Measurements from ENCODE around the gene MYADM.

MYADM gene

DNA sequence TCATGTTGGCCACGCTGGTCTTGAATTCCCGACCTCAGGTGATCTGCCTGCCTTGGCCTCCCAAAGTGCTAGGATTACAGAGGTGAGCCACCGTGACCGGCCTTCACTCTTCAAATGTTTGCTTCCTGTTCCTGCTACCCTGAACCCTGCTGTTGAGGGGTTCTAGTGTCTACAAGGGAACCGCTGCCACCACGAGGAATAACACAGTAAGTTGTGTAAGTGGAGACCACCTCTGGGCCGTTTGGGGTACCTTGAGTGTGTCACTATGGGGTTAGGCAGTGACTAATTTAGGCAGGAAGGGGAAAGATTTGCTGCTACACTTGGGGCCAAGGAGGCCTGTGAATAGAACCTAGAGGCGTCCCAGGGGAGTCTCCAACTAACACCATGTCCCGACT lies 2.2 kb upstream of the MYADM start:
- Histone ChIP-seq H2AFZ (peak overlapping the region; percentile 84), H3K9me3 (ENCODE audit: control insufficient read depth, low read length) (no peaks in the 10 kb centered on the region), H3K4me3 (ENCODE audit: low read depth, low read length) (no peak overlapping the region), H3K27me3 (ENCODE audit: control insufficient read depth, insufficient read depth, low read length) (no peaks in the 10 kb centered on the region), H3K79me2 (no peaks in the 10 kb centered on the region), H3K9ac (no peak overlapping the region), H3K36me3 (ENCODE audit: control insufficient read depth, insufficient read depth, low read length) (no peaks in the 10 kb centered on the region), H3K27ac (peak overlapping the region; percentile 99), H3K4me2 (ENCODE audit: low read length) (no peak overlapping the region), H3K4me1 (peaks cover 8% of the 10 kb centered on the region)
- TF ChIP-seq, protein P1, sequence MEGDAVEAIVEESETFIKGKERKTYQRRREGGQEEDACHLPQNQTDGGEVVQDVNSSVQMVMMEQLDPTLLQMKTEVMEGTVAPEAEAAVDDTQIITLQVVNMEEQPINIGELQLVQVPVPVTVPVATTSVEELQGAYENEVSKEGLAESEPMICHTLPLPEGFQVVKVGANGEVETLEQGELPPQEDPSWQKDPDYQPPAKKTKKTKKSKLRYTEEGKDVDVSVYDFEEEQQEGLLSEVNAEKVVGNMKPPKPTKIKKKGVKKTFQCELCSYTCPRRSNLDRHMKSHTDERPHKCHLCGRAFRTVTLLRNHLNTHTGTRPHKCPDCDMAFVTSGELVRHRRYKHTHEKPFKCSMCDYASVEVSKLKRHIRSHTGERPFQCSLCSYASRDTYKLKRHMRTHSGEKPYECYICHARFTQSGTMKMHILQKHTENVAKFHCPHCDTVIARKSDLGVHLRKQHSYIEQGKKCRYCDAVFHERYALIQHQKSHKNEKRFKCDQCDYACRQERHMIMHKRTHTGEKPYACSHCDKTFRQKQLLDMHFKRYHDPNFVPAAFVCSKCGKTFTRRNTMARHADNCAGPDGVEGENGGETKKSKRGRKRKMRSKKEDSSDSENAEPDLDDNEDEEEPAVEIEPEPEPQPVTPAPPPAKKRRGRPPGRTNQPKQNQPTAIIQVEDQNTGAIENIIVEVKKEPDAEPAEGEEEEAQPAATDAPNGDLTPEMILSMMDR (IDR thresholded peaks at IDR 0.05): no peak

DNA sequence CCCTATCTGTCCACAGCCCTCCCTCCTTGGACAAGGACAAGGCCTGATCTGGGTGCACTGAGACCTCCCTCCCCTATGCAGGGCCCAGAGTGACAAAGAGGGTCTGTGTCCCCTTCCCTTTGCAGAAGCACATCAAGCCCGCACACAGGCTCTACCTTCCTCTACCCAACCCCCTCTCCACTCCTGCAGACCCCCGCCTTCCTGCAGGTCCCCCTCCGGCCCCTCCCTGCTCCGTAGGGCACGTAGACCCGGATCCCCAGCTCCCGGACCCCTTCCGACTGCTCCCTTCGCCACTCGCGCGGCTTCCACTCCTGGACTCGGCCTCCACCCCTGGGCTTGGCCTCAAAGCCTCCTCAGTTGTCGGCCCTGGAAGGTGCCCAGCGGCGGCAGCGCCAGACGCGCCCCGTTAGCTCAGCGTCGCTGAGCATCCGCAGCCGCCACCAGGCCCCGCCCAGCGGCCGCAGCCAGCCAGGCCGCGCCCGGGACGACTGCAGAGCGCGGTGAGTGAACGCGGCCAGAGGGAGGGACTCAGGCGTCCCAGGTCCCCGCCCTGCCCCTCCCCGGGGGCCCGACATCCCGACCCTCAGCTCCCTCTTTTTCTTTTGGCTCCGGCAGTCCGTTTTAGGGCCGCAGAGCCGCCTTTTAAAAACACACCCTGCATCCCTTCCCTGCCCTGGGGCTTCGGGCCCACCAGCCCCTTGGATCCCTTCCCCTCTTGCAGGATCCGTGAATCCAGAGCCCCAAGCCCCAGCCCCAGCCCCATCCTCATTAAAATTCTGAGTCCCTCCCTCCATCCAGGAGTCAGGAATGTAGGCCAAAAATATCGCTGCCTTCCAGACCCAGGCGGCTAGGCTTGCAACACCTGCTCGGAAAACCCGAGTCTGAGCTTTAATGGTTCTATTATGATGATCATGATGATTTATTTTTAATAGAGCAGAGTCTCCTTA lies 1.5 kb upstream of the MYADM start:
- Histone ChIP-seq H3K4me1 (peaks cover 8% of the 10 kb centered on the region), H3K36me3 (ENCODE audit: control insufficient read depth, insufficient read depth, low read length) (no peaks in the 10 kb centered on the region), H3K27me3 (ENCODE audit: control insufficient read depth, insufficient read depth, low read length) (no peaks in the 10 kb centered on the region), H3K79me2 (no peaks in the 10 kb centered on the region), H3K9me3 (ENCODE audit: control insufficient read depth, low read length) (no peaks in the 10 kb centered on the region), H3K4me2 (ENCODE audit: low read length) (peak overlapping the region; percentile 99), H2AFZ (peak overlapping the region; percentile 84), H3K4me3 (ENCODE audit: low read depth, low read length) (peak overlapping the region; percentile 90), H3K9ac (peak overlapping the region; percentile 32), H3K27ac (peak overlapping the region; percentile 99)
- TF ChIP-seq, protein P1 (IDR thresholded peaks at IDR 0.05): no peak

DNA sequence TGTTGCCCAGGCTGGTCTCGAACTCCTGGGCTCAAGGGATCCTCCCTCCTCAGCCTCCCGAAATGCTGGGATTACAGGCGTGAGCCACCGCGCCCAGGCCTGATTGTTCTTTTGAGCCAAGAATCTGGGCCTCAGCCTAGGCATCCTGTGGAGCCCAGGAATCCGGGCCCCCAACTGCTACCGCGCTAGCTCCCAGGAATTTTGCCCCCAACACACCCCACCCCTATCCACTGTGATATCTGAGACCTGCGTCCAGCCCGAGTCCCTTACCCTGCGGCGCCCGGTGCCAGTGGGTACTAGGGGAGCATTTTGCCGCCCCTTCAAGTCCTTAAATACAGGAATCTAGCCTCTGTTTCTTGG lies 838 bp upstream of the MYADM start:
- Histone ChIP-seq H3K9ac (peak overlapping the region; percentile 32), H3K4me3 (ENCODE audit: low read depth, low read length) (peak overlapping the region; percentile 90)

DNA sequence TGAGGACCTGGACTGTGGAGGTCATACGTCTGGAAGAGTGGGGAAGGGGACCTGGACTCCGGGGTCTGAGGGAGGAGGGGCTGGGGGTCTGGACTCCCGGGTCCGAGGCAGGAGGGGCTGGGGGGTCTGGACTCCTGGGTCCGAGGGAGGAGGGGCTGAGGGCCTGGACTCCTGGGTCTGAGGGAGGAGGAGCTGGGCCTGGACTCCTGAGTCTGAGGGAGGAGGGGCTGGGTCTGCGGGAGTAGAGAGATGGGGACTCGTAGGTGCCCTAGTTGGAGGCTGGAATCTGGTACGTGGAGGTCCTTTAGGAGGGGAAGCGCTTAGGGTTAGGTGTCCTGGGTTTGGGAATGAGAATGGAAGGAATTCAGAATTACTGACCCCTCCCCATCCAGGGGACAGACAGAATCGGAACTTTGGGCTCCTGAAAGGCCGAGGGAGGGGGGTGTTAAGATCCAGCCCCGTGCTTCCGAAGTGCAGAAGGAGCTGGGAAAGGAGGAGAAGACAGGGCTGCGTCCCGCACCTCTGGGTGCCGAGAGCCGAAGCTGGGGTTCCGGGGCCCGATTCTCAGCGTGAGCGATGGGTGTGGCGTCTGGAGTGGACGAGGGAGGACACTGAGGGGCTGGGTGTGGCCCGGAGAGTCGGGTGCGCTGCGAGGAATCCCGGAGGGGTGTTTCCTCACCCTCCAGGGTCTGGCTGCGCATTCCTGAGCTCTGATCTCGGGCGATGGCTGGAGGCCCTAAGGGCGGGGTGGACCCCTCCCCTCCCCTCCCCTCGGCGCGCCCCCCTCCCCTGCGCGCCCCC lies 608 bp downstream of the MYADM start:
- Histone ChIP-seq H3K9me3 (ENCODE audit: control insufficient read depth, low read length) (no peaks in the 10 kb centered on the region), H3K9ac (peak overlapping the region; percentile 99), H3K79me2 (no peaks in the 10 kb centered on the region), H3K4me2 (ENCODE audit: low read length) (peak overlapping the region; percentile 99), H3K4me1 (peaks cover 8% of the 10 kb centered on the region), H2AFZ (peak overlapping the region; percentile 81), H3K4me3 (ENCODE audit: low read depth, low read length) (peak overlapping the region; percentile 90), H3K27me3 (ENCODE audit: control insufficient read depth, insufficient read depth, low read length) (no peaks in the 10 kb centered on the region), H3K27ac (peak overlapping the region; percentile 99), H3K36me3 (ENCODE audit: control insufficient read depth, insufficient read depth, low read length) (no peaks in the 10 kb centered on the region)
- TF ChIP-seq, protein P1 (IDR thresholded peaks at IDR 0.05): no peak

More for the DNA sequence above, 838 bp upstream of the MYADM start:
- no peaks in the 10 kb centered on the region for H3K9me3 ChIP-seq (ENCODE audit: control insufficient read depth, low read length)
- TF ChIP-seq, protein P1 (IDR thresholded peaks at IDR 0.05): no peak
- H3K79me2 ChIP-seq: no peaks in the 10 kb centered on the region
- peak overlapping the region; percentile 99 for H3K27ac ChIP-seq
- H2AFZ ChIP-seq: peak overlapping the region; percentile 84
- peak overlapping the region; percentile 99 for H3K4me2 ChIP-seq (ENCODE audit: low read length)
- no peaks in the 10 kb centered on the region for H3K27me3 ChIP-seq (ENCODE audit: control insufficient read depth, insufficient read depth, low read length)
- no peaks in the 10 kb centered on the region for H3K36me3 ChIP-seq (ENCODE audit: control insufficient read depth, insufficient read depth, low read length)
- peaks cover 8% of the 10 kb centered on the region for H3K4me1 ChIP-seq

All from parathyroid adenoma (tissue), 2 donors.